Measurements from ENCODE around the gene DCAF4. TPM values are rescaled to one million over a fixed set of nuclear protein-coding genes. Genes with fewer than 3 reads are reported as not detected.
"Not testable (repeated sequence)": the region's sequence is repeated elsewhere in the genome, so short reads cannot be mapped to it uniquely, and the experiment has no call there.

The DCAF4 gene
- total RNA-seq, 3 donors from 2014 or later (not counting 1 experiment from before 2014, with no cell fraction given) = 4.6 to 18.6 (median 16.5) TPM

DNA sequence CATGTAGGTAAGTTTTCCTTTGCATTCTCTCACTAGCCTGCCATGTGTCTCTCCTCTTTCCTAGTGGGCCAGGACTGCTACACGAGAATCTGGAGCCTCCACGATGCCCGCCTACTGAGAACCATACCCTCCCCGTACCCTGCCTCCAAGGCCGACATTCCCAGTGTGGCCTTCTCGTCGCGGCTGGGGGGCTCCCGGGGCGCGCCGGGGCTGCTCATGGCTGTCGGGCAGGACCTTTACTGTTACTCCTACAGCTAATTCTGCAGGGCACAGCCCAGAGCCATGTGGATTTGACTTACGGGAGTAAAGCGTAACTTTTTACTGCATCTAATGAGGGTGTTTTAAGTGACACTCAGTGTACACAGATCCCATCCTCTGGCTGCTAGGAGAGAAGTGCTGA lies 32.3 kb downstream of the DCAF4 start:
- TF ChIP-seq CTCF (IDR thresholded peaks at IDR 0.05) = no peak
- Mint-ChIP-seq H3K27ac (no peak overlapping the region), H3K4me3 (no peak overlapping the region), H3K27me3 (ENCODE audit: low read depth in 2 of 2) (no peaks in the 10 kb centered on the region), H3K9me3 (no peaks in the 10 kb centered on the region), H3K36me3 (peaks cover 9% of the 10 kb centered on the region), H3K4me1 (no peaks in the 10 kb centered on the region)
- peaks cover 30% of the 10 kb centered on the region for H3K36me3 ChIP-seq (ENCODE audit: control insufficient read depth, insufficient read depth, low read length)
- no peak for DNase-seq
- no peak for ATAC-seq
- intact Hi-C loops (cut with micrococcal nuclease) = no loop called here
- H3K27me3 ChIP-seq (ENCODE audit: control insufficient read depth, insufficient read depth, low read length) = no peaks in the 10 kb centered on the region
- no peak overlapping the region for H3K27ac ChIP-seq (ENCODE audit: low read length)
- 96% methylated on average over 15 of the region's 15 CpGs for WGBS (ENCODE audit: insufficient coverage)
- H3K9me3 ChIP-seq (ENCODE audit: control insufficient read depth, insufficient read depth, low read length) = no peaks in the 10 kb centered on the region
- H3K4me3 ChIP-seq (ENCODE audit: low read length) = no peak overlapping the region
- H3K4me1 ChIP-seq (ENCODE audit: control insufficient read depth, insufficient read depth, low read length) = no peaks in the 10 kb centered on the region

DNA sequence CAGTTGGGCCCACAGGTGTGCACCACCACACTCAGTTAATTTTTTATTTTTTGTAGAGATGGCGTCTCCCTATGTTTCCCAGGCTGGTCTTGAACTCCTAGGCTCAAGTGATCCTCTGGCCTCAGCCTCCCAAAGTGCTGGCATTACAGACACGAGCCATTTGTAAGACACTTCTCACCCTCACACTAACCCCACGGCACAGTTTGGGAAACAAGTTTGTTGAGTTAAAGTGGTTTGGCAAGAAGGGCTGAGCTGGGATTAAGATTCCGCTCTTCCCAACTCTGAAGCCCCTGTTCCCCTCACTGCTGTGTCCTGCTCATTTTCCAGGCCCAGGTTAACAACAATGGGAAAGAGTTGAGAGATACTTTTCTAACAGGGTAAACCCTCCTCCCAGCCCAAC lies 34.8 kb downstream of the DCAF4 start:
- H3K27me3 Mint-ChIP-seq (ENCODE audit: low read depth in 2 of 2); H3K27me3 ChIP-seq (ENCODE audit: control insufficient read depth, insufficient read depth, low read length); H3K4me3 ChIP-seq (ENCODE audit: low read length); H3K4me1 ChIP-seq (ENCODE audit: control insufficient read depth, insufficient read depth, low read length); H3K36me3 Mint-ChIP-seq; H3K27ac ChIP-seq (ENCODE audit: low read length); H3K27ac Mint-ChIP-seq; H3K9me3 ChIP-seq (ENCODE audit: control insufficient read depth, insufficient read depth, low read length); H3K4me3 Mint-ChIP-seq; ATAC-seq; H3K4me1 Mint-ChIP-seq; DNase-seq; H3K9me3 Mint-ChIP-seq; intact Hi-C loops (cut with micrococcal nuclease): not testable (repeated sequence)
- 100% methylated on average over 2 of the region's 4 CpGs for WGBS (ENCODE audit: insufficient coverage)
- H3K36me3 ChIP-seq (ENCODE audit: control insufficient read depth, insufficient read depth, low read length) = peaks cover 30% of the 10 kb centered on the region

DNA sequence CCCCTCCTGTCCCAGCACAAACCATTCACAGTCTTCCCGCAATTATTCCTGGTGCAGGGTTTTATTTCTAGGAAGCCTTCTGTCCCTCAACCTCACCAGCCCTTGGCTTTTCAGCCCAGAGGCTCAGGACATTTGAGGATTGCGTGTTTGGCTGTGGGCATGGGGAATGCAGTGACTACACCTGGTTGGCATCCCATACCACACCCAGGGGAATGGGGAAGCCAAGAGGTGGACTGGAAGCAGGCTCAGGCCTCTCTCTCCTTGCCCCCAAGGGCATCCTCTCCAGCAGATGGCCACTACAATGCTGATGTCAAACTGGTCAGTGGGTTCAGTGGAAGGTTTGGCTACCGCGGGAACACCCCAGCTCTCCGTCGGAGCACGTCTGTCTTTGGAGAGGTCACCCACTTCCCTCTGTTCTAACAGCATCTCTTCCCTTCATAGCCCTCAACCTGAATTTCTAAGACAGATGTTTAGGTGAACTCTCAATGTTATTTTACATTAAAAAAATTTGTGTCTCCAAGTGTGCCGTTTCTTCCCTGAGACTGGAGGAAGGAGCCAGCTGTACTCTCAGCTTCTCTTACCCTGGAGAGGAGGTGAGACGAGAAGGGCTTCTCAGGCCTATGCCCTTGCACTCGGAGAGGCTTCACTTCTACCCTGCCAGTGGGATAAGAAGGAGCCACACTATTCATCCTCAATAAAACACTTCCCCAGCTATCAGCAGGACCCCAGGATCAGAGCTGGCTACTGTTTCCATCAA lies 35.5 kb downstream of the DCAF4 start:
- peaks cover 25% of the 10 kb centered on the region for H3K36me3 ChIP-seq (ENCODE audit: control insufficient read depth, insufficient read depth, low read length)
- no peak overlapping the region for H3K4me3 Mint-ChIP-seq
- no peaks in the 10 kb centered on the region for H3K27me3 ChIP-seq (ENCODE audit: control insufficient read depth, insufficient read depth, low read length)
- H3K27ac Mint-ChIP-seq = no peak overlapping the region
- no peaks in the 10 kb centered on the region for H3K27me3 Mint-ChIP-seq (ENCODE audit: low read depth in 2 of 2)
- no peak overlapping the region for H3K27ac ChIP-seq (ENCODE audit: low read length)
- H3K4me1 Mint-ChIP-seq = peaks cover 0 to 5% of the 10 kb centered on the region in 2 donors
- H3K4me1 ChIP-seq (ENCODE audit: control insufficient read depth, insufficient read depth, low read length) = no peaks in the 10 kb centered on the region
- H3K9me3 ChIP-seq (ENCODE audit: control insufficient read depth, insufficient read depth, low read length) = no peaks in the 10 kb centered on the region
- WGBS (ENCODE audit: insufficient coverage) = 82% methylated on average over 10 of the region's 10 CpGs
- H3K4me3 ChIP-seq (ENCODE audit: low read length) = no peak overlapping the region
- no peak for ATAC-seq
- TF ChIP-seq CTCF (IDR thresholded peaks at IDR 0.05) = no peak
- intact Hi-C loops (cut with micrococcal nuclease) = no loop called here
- H3K9me3 Mint-ChIP-seq = no peaks in the 10 kb centered on the region
- peaks cover 9% of the 10 kb centered on the region for H3K36me3 Mint-ChIP-seq
- DNase-seq = no peak

GRCh38 chr14:72962336-72962754 lies 36.1 kb downstream of the DCAF4 start:
- H3K4me3 Mint-ChIP-seq; DNase-seq; H3K27me3 ChIP-seq (ENCODE audit: control insufficient read depth, insufficient read depth, low read length); H3K36me3 Mint-ChIP-seq; H3K9me3 ChIP-seq (ENCODE audit: control insufficient read depth, insufficient read depth, low read length); H3K4me3 ChIP-seq (ENCODE audit: low read length); ATAC-seq; H3K4me1 Mint-ChIP-seq; H3K4me1 ChIP-seq (ENCODE audit: control insufficient read depth, insufficient read depth, low read length); H3K27ac ChIP-seq (ENCODE audit: low read length); H3K9me3 Mint-ChIP-seq; H3K27me3 Mint-ChIP-seq (ENCODE audit: low read depth in 2 of 2); H3K27ac Mint-ChIP-seq; intact Hi-C loops (cut with micrococcal nuclease): not testable (repeated sequence)
- 82% methylated on average over 10 of the region's 10 CpGs for WGBS (ENCODE audit: insufficient coverage)
- H3K36me3 ChIP-seq (ENCODE audit: control insufficient read depth, insufficient read depth, low read length) = peaks cover 24% of the 10 kb centered on the region
